IMR-90 (cell line): ENCODE measurements around the gene SERPINA10. TPM values are rescaled to one million over a fixed set of nuclear protein-coding genes. Genes with fewer than 3 reads are reported as not detected.

Experiments
- ATAC-seq: fragments of 200-7000 bp; cut with Tn5 transposase; 2 replicates; pipeline ENCODE4 v1.9.1; 2020; ENCODE audit warnings: low read depth, mild to moderate bottlenecking, moderate library complexity
- BruUV-seq: library from RNA; stranded (reverse); fragments of 400-500 nt; replicated peaks from 2 replicates; lab custom pipeline; 2021; lab: Mats Ljungman, UMichigan
- CTCF ChIA-PET: fragments of 300-600 bp; formaldehyde crosslinking; extraction: SDS; loops from one replicate; lab custom pipeline; 2021; ENCODE audit warnings: antibody characterized with exemption; lab: Yijun Ruan, JAX
- POLR2A ChIA-PET: fragments of 300-600 bp; sonication (Branson Sonifier 250); formaldehyde crosslinking; loops from one replicate; lab custom pipeline; 2022; ENCODE audit warnings: antibody characterized with exemption; ENCODE audit not compliant: unreplicated experiment; lab: Charles Lee
- DNase-seq: peaks from one replicate; pipeline ENCODE4 v3.0.0; 2013
- H2AFZ ChIP-seq: replicated peaks from 2 replicates; pipeline ENCODE3; 2013; ENCODE audit warnings: low read length, mild to moderate bottlenecking; ENCODE audit not compliant: poor library complexity
- H2AK5ac ChIP-seq: 2 replicates; pipeline ENCODE4 v1.6.1; 2013; ENCODE audit warnings: low read depth, low read length, inconsistent platforms
- H2AK9ac ChIP-seq: replicated peaks from 2 replicates; pipeline ENCODE3; 2013; ENCODE audit warnings: mild to moderate bottlenecking, low read depth, low read length, moderate library complexity; ENCODE audit not compliant: poor library complexity
- H2BK120ac ChIP-seq: 2 replicates; pipeline ENCODE4 v1.6.1; 2013; ENCODE audit warnings: low read depth, low read length, inconsistent platforms
- H2BK15ac ChIP-seq: 3 replicates; pipeline ENCODE4 v1.6.1; 2013; ENCODE audit warnings: low read depth, low read length, inconsistent platforms
- H2BK20ac ChIP-seq: 2 replicates; pipeline ENCODE4 v1.6.1; 2013; ENCODE audit warnings: low read depth, mild to moderate bottlenecking, inconsistent platforms, low read length, moderate library complexity
- H2BK5ac ChIP-seq: 2 replicates; pipeline ENCODE4 v1.6.1; 2013; ENCODE audit warnings: mild to moderate bottlenecking, low read depth, low read length, inconsistent platforms; ENCODE audit not compliant: poor library complexity, severe bottlenecking
- H3K14ac ChIP-seq: replicated peaks from 2 replicates; pipeline ENCODE4 v1.6.1; 2013; ENCODE audit warnings: low read depth, low read length, inconsistent platforms
- H3K18ac ChIP-seq: 2 replicates; pipeline ENCODE4 v1.6.1; 2013; ENCODE audit warnings: low read depth, low read length, control low read depth
- H3K23ac ChIP-seq: 2 replicates; pipeline ENCODE4 v1.6.1; 2013; ENCODE audit warnings: low read depth, low read length, inconsistent platforms
- H3K27ac ChIP-seq: 2 replicates; pipeline ENCODE4 v1.5.1; 2013; ENCODE audit warnings: mild to moderate bottlenecking, control low read depth, low read length; ENCODE audit not compliant: insufficient read depth
- H3K27me3 ChIP-seq: 2 replicates; pipeline ENCODE4 v1.6.1; 2013; ENCODE audit warnings: low read length; ENCODE audit not compliant: control insufficient read depth, insufficient read depth
- H3K36me3 ChIP-seq: 2 replicates; pipeline ENCODE4 v1.6.1; 2013; ENCODE audit warnings: low read length, mixed read lengths; ENCODE audit not compliant: control insufficient read depth, insufficient read depth
- H3K4ac ChIP-seq: 2 replicates; pipeline ENCODE4 v1.6.1; 2013; ENCODE audit warnings: low read depth, low read length, inconsistent platforms
- H3K4me1 ChIP-seq: 2 replicates; pipeline ENCODE4 v1.6.1; 2013; ENCODE audit warnings: low read length, mixed read lengths; ENCODE audit not compliant: control insufficient read depth, insufficient read depth
- H3K4me2 ChIP-seq: 2 replicates; pipeline ENCODE4 v1.6.1; 2013; ENCODE audit warnings: low read depth, mild to moderate bottlenecking, control low read depth, low read length, moderate library complexity
- H3K4me3 ChIP-seq: 2 replicates; pipeline ENCODE4 v1.5.1; 2013; ENCODE audit warnings: low read depth, mild to moderate bottlenecking, control low read depth, low read length, moderate library complexity; ENCODE audit not compliant: insufficient read depth
- H3K56ac ChIP-seq: 2 replicates; pipeline ENCODE4 v1.6.1; 2013; ENCODE audit warnings: low read length, inconsistent platforms; ENCODE audit not compliant: insufficient read depth; ENCODE audit errors: extremely low read depth
- H3K79me1 ChIP-seq, 2 experiments: 2 replicates each; pipeline ENCODE4 v1.6.1; 2013; ENCODE audit warnings: low read length in 2 of 2, inconsistent platforms in 1 of 2, low read depth in 1 of 2
- H3K9ac ChIP-seq: 2 replicates; pipeline ENCODE4 v1.6.1; 2013; ENCODE audit warnings: low read depth, low read length, control low read depth
- H3K9me1 ChIP-seq: 2 replicates; pipeline ENCODE4 v1.6.1; 2013; ENCODE audit warnings: low read length, inconsistent platforms; ENCODE audit not compliant: insufficient read depth
- H3K9me3 ChIP-seq: 2 replicates; pipeline ENCODE4 v1.6.1; 2013; ENCODE audit warnings: low read length; ENCODE audit not compliant: control insufficient read depth, insufficient read depth
- H4K20me1 ChIP-seq: 2 replicates; pipeline ENCODE4 v1.6.1; 2013; ENCODE audit warnings: low read length, inconsistent platforms; ENCODE audit not compliant: insufficient read depth
- H4K5ac ChIP-seq: 2 replicates; pipeline ENCODE4 v1.6.1; 2013; ENCODE audit warnings: mild to moderate bottlenecking, low read depth, low read length, control low read depth
- H4K8ac ChIP-seq, 2 experiments: 2 replicates each; pipeline ENCODE4 v1.6.1; 2013; ENCODE audit warnings: low read depth in 2 of 2, low read length in 2 of 2, control low read depth in 1 of 2, inconsistent platforms in 1 of 2
- H4K91ac ChIP-seq: 2 replicates; pipeline ENCODE4 v1.6.1; 2013; ENCODE audit warnings: low read depth, low read length, inconsistent platforms; ENCODE audit not compliant: insufficient read depth
- BHLHE40 ChIP-seq: fragments of 150-350 bp; IDR thresholded peaks from 2 replicates; pipeline ENCODE4 v1.6.1; 2016; ENCODE audit warnings: mild to moderate bottlenecking, low read depth, low read length
- CEBPB ChIP-seq: IDR thresholded peaks from 2 replicates; pipeline ENCODE4 v1.6.1; 2012; ENCODE audit warnings: low read depth, low read length, improper control_type of control experiment
- CHD1 ChIP-seq: IDR thresholded peaks from 2 replicates; pipeline ENCODE4 v1.6.1; 2012; ENCODE audit warnings: low read depth, low read length, improper control_type of control experiment
- CTCF ChIP-seq: conservative IDR thresholded peaks from 2 replicates; pipeline ENCODE4 v1.5.1; 2012; ENCODE audit warnings: mild to moderate bottlenecking, low read depth, low read length, improper control_type of control experiment
- ELK1 ChIP-seq: fragments of 150-350 bp; IDR thresholded peaks from 2 replicates; pipeline ENCODE4 v1.6.1; 2016; ENCODE audit warnings: low read depth, mild to moderate bottlenecking, low read length, moderate library complexity, borderline replicate concordance
- FOS ChIP-seq: fragments of 150-350 bp; IDR thresholded peaks from 2 replicates; pipeline ENCODE4 v1.6.1; 2016; ENCODE audit warnings: low read depth, low read length
- MAFK ChIP-seq: IDR thresholded peaks from 2 replicates; pipeline ENCODE4 v1.6.1; 2012; ENCODE audit warnings: low read depth, low read length, improper control_type of control experiment
- MAZ ChIP-seq: IDR thresholded peaks from 2 replicates; pipeline ENCODE4 v1.6.1; 2012; ENCODE audit warnings: low read depth, mild to moderate bottlenecking, low read length, improper control_type of control experiment, moderate library complexity, borderline replicate concordance
- MXI1 ChIP-seq: IDR thresholded peaks from 2 replicates; pipeline ENCODE4 v1.6.1; 2012; ENCODE audit warnings: low read depth, mild to moderate bottlenecking, low read length, moderate library complexity, borderline replicate concordance
- NFE2L2 ChIP-seq: fragments of 150-350 bp; IDR thresholded peaks from 2 replicates; pipeline ENCODE4 v1.6.1; 2016; ENCODE audit warnings: low read depth, mild to moderate bottlenecking, low read length
- POLR2A ChIP-seq: IDR thresholded peaks from 2 replicates; pipeline ENCODE4 v1.6.1; 2012; ENCODE audit warnings: mild to moderate bottlenecking, low read depth, low read length
- RAD21 ChIP-seq: IDR thresholded peaks from 2 replicates; pipeline ENCODE4 v1.6.1; 2012; ENCODE audit warnings: low read length, improper control_type of control experiment
- RCOR1 ChIP-seq: IDR thresholded peaks from 2 replicates; pipeline ENCODE4 v1.6.1; 2012; ENCODE audit warnings: mild to moderate bottlenecking, low read length, improper control_type of control experiment; ENCODE audit not compliant: insufficient replicate concordance
- RFX5 ChIP-seq: IDR thresholded peaks from 2 replicates; pipeline ENCODE4 v1.8.0; 2012; ENCODE audit warnings: low read depth, mild to moderate bottlenecking, low read length, moderate library complexity
- SMC3 ChIP-seq: fragments of 150-350 bp; IDR thresholded peaks from 2 replicates; pipeline ENCODE4 v1.6.1; 2016; ENCODE audit warnings: low read depth, mild to moderate bottlenecking, antibody characterized with exemption, low read length, moderate library complexity
- USF2 ChIP-seq: fragments of 150-350 bp; IDR thresholded peaks from 2 replicates; pipeline ENCODE4 v1.6.1; 2017; ENCODE audit warnings: mild to moderate bottlenecking, antibody characterized with exemption, low read length, low read depth
- WGBS, 2 experiments: methylation state at CpG; one replicate each; pipeline versions ENCODE4 v1.1.5 to v1.1.7; 2013; ENCODE audit warnings: missing lambda C conversion rate in 2 of 2; ENCODE audit not compliant: insufficient read length in 1 of 2; ENCODE audit errors: extremely low coverage in 2 of 2; 5-methylcytosine and 5-hydroxymethylcytosine counted together
- dilution Hi-C: fragments of 300-500 bp; cut with HindIII; formaldehyde crosslinking; loops from one replicate; pipeline ENCODE4 v1.14.3; 2018; ENCODE audit warnings: low sequenced_read_pairs; ENCODE audit not compliant: unreplicated experiment
- in situ Hi-C: fragments of 300-500 bp; cut with MboI; formaldehyde crosslinking; loops from 3 replicates; pipeline ENCODE4 v1.14.3; 2019; ENCODE audit warnings: low sequenced_read_pairs, inconsistent platforms, mixed read lengths
- intact Hi-C: fragments of 100-400 bp; cut with micrococcal nuclease; formaldehyde crosslinking; loops from 2 replicates; pipeline ENCODE4 v1.10.0; 2022
- polyA plus RNA-seq, 3 experiments: library from polyadenylated mRNA; depleted of rRNA; stranded (reverse); fragments of >200 nt; gene quantifications; 2 replicates each; pipeline ENCODE4 v1.2.3, GENCODE V29; 2012; ENCODE audit warnings: low replicate concordance in 1 of 3
- total RNA-seq: library from RNA; depleted of rRNA; stranded (reverse); fragments of >200 nt; gene quantifications from 2 replicates; pipeline ENCODE4 v1.2.3, GENCODE V29; 2012

The SERPINA10 gene
- total and polyA plus RNA-seq, 2 of the 4 experiments (the other 2 are of a cell fraction), result not detected

GRCh38 chr14:94303111-94303510, 10.0 kb upstream of the SERPINA10 start:
- Histone ChIP-seq H3K27ac (no peak overlapping the region), H2BK120ac (no peak overlapping the region), H3K27me3 (no peaks in the 10 kb centered on the region), H4K8ac (no peak overlapping the region), H2AK5ac (no peak overlapping the region), H3K4me3 (no peak overlapping the region), H4K91ac (no peak overlapping the region), H3K9me3 (peaks cover 10% of the 10 kb centered on the region), H3K4ac (no peak overlapping the region), H3K23ac (no peak overlapping the region), H3K9me1 (no peaks in the 10 kb centered on the region), H2BK20ac (no peak overlapping the region), H3K4me1 (no peaks in the 10 kb centered on the region), H2BK15ac (no peak overlapping the region), H3K4me2 (no peak overlapping the region), H4K5ac (no peak overlapping the region), H3K9ac (no peak overlapping the region), H2AK9ac (no peak overlapping the region), H3K18ac (no peak overlapping the region), H3K36me3 (no peaks in the 10 kb centered on the region), H3K79me1 (no peaks in the 10 kb centered on the region), H3K14ac (no peak overlapping the region), H2BK5ac (no peak overlapping the region), H4K20me1 (no peaks in the 10 kb centered on the region), H2AFZ (no peak overlapping the region), H3K56ac (no peak overlapping the region)
- TF ChIP-seq FOS, result no peak
- TF ChIP-seq USF2, result no peak
- no peak for TF ChIP-seq ELK1
- TF ChIP-seq MXI1, result no peak
- TF ChIP-seq POLR2A, result no peak
- TF ChIP-seq RCOR1, result no peak
- no peak for TF ChIP-seq CEBPB
- no peak for TF ChIP-seq RAD21
- no peak for TF ChIP-seq CHD1
- no peak for TF ChIP-seq RFX5
- no peak for TF ChIP-seq MAZ
- no peak for TF ChIP-seq SMC3
- no peak for TF ChIP-seq NFE2L2
- no peak for TF ChIP-seq CTCF
- no peak for TF ChIP-seq MAFK
- no peak for TF ChIP-seq BHLHE40
- ChIA-PET CTCF (no interaction called here), POLR2A (no interaction called here)
- ATAC-seq (no peak), DNase-seq (no peak)
- in situ Hi-C loops, result no loop called here
- BruUV-seq, result no TSS peak
- WGBS, 2 experiments, result no CpG with 5 or more reads among the region's 7 CpGs
- dilution Hi-C loops, result no loop called here
- intact Hi-C loops, result no loop called here
